Measurements from ENCODE around the gene TAOK2.
"Not testable (repeated sequence)": the region's sequence is repeated elsewhere in the genome, so short reads cannot be mapped to it uniquely, and the experiment has no call there.

The TAOK2 gene

DNA sequence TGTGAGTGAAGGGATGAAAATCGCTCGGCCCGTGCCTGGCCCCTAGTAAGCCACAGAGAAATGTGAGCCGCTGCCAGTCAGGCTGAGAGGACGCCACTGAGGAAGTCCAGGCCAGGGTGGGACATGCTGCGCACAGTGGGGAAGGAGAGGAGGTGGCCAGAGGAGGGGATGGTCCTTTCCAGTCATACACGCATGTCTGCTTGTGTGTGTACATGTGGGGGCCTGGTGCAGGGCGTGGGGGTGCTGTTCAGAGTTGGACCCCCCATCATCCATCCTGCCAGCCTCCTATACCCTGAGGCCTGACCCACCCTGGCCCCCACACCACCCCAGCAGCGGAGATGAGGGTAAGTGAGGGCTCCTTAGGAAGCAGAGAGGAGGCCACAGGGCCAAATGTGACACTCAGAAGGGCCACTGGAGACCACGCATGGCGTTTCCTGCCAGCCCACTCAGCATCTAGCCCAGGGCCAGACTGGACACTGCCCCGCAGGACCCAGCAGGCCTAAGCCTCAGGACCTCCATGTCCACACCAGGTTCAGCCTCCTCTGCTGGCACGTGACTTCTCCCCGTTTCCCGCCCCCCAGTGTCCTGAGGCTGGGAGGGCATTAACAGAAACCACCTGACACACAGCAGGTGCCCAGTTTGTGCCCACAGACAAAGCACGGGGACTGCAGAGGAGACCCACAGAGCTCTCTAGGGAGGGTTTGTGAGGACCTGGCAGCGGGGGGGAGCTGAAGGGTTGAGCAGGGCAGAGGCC lies 30.2 kb downstream of the TAOK2 start:
- DNase-seq (ENCODE audit: low spot score) = no peak

DNA sequence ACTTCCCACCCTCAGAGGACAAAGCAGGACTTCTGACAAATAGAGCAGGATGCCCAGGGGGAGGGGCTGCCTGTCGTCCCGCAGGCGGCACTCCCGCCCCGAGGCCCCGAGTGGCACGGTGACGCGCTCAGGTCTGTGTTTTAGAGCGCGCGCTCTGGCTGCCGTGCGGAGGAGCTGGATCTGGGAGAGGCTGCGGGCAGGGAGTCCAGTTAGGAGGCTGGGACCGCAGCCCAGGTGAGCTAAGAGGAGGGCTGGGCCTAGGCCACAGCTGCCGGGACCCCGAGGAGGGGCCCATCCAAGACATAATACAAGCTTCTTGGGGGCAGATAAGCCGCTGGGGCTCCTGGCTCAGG lies 30.7 kb downstream of the TAOK2 start:
- no peak for DNase-seq (ENCODE audit: low spot score)

DNA sequence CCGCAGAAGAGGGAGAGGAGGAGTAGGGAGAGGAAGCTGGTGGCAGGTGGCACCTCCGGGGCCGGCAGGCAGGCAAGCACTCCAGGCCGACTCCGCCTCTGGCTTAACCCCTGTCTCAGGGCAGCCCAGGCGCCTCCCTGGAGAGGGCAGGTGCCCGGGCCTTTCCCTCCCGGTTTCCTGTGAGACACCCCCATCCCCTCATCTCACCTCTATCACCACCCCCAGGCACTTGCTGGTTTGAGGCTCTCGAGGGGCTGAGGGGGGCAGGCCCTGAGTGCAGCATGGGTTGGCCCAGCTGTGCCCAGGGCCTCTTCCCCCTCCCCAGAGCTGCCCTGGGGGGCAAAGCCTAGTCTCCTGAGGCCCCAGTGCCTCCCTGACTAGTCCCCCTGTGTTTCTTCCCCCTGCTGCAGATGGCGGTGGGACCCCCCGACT lies 31.2 kb downstream of the TAOK2 start:
- no peak for DNase-seq (ENCODE audit: low spot score)

DNA sequence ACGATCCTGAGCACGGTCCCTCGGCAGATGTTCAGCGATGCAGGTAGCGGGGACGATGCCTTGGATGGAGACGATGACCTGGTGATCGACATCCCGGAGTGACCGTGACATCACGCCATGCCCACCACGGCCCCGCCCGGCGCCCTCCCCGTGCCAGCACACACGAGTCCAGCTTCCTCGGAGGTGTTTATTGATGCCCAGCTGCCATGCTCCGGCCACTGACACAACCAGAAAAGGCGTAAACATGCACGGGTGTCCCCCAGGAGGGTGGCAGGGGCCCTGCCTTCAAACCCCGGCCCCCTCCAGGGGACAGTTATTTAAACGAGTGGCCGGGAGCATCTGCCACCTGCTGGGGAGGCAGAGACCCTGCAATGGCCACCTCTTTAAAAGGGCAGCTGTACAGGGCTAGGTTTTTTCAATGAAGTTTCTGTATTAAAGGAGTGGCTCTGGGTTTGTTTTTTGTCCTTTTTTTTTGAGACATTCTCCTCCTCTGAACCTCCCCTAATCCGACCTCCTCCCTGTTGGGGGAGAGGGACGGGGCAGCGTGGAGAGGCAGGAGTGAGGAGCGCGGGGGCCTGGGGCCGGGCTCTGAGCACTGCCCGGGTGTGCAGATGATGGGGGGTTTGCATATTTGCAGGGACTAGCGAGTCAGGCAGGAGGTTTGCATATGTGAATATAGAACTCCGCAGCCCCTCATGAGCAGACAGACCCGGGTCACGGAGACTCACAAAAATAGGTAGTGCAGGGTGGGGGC lies 31.9 kb downstream of the TAOK2 start:
- peak; percentile 48 for DNase-seq (ENCODE audit: low spot score)

DNA sequence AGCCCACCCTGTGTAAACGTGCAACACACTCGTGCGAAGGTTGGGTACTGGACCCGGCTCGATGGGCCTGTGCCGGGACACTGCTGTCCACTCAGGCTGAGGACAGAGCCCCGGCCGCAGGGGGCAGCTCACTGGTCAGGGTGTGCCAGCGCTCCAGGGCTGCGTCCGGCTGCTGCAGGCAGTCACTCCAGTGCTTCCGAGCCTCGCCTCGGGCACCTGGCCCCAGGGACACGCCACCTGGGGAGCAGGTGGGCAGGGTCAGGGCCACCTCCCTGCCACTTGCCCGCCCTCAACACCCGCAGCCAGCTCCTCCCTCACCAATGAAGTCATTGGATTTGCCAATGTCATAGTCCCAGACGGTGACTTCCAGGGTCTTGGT lies 32.4 kb downstream of the TAOK2 start:
- no peak for DNase-seq (ENCODE audit: low spot score)

DNA sequence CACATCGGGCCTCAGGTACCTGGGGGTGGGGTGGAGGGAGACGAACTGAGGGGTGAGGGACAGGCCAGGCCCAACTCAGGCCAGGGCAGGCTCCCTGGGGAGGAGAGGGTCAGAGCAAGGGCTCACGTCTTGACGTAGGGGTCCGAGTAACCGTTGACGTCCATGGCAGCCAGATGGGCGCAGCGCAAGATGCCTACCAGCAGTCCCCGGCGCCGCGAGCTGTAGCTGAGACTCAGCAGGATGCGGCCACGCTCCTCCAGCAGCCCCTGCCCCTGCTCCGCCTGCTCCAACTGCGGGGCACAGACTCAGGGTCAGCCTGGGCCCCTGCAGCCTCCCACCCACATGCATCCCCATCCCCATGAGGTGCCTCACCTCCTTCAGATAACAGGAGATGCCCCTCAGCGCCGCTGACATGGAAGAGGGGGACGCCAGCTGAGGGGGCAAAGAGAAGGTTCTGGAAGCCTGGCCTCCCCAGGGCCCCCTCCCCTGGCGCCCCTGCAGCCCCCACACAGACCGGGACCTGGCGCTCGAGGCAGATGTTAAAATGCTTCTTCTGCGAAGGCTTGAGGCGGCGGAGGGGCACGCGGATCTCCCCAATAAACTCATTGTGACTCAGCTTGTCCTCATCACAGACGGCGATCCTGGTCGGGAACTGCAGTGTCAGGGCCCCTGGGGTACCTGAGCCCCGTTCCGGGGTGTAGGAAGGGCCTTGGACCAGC lies 33.1 kb downstream of the TAOK2 start:
- DNase-seq (ENCODE audit: low spot score) = no peak

DNA sequence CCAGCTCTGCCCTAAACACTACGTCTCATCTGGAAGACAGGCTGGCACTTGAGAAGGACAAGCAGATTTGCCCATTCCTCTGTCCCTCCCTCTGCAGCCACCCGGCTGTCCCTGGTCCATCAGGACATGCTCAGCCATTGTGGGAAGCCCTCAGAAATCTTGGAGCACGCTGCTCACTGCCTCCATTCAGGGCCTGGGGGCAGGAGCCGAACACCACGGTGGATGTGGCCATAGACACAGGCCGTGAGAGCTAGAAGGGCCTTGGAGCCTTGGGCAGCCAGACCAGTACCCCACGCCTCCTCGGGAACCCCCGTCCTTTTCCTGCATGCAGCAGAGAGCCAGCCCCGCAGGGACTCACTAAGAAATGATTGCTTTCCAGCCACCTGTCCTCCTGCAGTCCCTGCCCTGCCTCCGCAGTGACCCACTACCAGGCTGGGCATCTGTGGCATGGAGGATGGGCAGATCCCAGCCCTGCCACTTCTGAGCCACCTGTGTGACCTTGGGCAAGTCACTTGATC lies 33.8 kb downstream of the TAOK2 start:
- no peak for DNase-seq (ENCODE audit: low spot score)

DNA sequence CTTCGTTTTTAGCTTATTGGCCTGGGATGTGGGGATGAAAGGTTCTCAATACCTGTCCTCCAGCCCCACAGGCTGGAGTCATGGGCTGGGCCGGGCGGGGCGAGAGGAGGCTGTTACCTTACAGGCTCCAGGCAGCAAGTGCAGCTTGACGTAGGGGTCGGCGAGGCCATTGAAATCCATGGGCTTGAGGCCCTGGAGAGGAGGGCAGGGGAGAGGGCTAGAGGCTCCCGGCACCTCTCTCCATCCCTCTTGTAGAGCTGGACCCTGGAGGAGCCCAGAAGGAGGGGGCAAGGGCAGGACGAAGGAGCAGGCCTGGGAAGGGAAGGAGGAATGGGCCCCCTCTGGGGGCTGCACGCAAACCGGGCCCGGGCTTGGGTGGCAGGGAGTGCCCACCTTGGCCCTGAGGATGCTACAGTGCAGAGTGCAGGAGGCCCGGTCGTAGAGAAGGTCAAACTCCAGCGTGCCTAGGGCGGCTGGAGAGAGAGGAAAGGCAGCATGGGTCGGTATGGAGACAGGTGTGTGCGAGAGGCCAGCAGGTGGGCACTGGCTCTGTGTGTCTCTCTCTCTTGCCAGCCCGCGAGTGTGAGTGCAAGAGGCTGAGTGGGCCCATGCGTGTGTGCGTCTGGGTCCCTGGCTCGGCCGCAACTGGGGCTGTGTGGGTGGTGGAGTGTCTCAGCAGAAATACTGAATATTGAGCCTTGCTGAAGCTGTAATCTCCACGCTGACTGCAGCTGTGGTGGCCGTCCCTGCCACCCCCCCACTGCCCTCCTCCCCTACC lies 35.6 kb downstream of the TAOK2 start:
- DNase-seq (ENCODE audit: low spot score) = no peak

DNA sequence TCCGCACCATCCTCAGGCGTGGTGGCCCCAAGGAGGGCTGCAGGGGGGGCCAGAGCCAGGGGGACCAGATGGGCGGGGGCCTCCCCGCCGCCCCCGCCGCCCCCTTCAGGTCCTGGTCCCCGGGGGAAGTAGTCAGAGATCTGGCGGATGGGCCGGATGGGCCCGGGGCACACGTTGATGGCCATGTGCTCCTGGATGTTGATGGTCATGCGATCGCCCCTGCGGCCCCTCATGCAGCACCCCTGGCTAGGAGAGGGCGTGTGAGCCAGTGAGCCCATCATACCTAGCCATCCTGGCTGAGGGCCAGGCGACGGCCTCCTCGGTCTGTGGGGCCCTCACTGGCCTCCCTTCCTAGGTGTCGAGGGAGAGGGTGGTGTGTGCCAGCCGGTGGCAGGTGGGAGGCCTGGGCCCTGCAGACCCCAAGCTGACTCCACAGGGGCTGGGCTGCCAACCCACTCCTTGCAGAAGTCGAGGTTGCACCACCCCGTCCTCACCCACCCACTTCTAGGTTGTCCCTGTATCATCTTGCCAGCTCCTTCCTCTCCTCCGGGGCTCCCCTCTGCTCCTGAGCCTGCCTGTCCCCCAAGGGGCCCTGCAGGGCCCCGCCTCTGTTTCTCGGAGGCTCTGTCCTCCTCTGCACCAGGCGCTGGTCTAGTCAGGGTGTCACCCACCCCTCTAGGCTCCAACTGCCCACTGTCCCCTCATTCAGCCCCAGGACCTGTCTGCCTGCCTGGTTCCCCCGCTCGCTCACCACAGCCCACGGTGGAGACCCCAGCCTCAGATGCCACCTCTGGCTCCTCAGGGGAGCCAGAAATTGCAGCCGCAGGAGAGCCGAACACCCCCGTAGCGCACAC lies 36.5 kb downstream of the TAOK2 start:
- DNase-seq (ENCODE audit: low spot score) = no peak

DNA sequence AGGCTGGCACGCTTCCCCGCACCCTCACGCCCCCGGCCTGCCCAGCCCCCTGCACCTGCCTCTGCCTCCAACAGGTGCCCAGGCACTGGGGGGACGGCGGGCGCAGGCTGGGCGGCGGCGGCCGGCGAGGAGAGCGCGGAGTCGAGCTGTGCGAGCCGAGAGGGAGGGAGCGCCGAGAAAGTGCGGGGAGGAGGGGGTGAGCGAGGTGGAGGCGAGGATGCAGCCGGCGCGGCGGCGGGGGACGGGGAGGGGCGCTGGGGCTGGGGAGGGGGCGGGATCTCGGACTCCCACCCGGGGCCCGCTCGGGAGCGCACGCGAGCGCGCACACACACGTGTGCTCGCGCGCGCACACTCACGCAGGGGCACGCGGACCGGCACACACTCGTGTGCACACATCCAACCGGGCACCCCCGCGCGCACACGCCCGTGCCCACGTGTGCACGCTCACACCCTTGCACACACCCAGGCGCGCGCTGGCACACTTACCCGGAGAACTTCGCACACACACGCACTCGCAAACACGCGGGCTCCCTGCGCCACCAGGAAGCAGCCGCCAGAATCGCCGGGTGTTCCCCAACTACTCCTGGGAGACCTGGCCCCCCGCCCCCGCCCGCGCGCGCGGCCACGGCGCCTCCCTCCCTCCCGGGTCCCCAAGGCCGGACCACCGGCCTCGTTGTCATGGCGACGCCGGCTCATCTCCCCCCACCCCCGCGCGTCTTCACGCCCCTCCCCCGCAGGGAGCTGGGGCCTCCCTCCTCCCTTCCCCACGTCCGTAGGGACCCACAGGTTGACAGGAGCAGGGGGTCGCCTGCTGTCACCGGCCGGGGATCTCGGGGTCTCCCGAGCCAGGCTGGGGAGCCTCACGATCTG lies 37.4 kb downstream of the TAOK2 start, which contains the start of gene DOC2A:
DOC2A (minus strand) TSS at position 184 of the 870 bp plus-strand sequence. CDS start 805 bp downstream, outside the sequence.
- DNase-seq (ENCODE audit: low spot score) = no peak

DNA sequence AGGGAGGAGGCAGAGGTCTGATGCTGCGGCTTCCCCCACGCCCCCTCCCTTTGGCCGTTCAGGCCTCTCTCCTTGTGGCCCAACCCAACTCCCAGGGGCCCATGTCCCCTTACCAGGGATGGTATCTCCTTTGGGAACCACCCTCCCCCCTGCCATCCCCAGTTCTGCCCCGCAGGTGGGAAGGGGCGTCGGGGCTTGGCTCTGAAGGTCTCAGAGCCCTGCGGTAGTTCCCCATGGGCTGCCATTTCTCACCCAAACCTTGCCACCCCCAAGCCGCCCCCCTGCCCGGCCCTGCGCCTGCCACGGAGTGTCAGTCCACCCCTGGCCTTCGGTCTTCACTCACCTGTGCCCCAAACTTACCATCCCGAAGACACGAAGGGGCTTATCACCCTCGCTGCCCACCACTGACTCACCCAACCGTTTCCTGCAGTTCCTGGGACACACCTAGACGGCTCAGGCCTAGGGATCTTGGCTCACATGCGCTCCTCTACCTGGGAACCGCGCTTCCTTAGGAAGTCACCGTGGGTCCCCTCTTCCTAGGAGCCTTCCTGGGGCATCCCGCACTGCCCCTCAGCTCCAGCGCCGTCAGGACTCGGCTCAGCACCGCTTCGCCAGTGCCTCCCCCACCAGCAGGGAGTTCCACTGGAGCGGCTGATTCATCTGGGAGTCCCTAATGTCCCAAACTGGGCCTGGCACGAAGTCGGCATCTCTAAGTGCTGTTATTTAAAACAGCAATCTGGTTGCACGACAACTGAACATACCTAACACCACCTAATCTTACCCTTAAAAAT lies 38.2 kb downstream of the TAOK2 start:
- no peak for DNase-seq (ENCODE audit: low spot score)

DNA sequence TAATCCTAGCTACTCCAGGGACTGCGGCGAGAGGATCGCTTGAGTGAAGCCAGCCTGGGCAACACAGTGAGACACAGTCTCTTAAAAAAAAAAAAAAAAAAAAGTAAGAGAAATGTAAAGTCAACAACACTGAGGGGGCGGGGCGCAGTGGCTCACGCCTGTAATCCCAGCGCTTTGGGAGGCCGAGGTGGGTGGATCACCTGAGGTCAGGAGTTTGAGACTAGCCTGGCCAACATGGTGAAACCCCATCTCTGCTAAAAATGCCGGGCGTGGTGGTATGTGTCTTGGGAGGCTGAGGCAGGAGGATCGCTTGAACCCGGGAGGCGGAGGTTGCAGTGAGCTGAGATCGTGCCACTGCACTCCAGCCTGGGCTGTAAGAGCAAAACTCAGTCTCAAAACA lies 38.9 kb downstream of the TAOK2 start:
- not testable (repeated sequence) for DNase-seq (ENCODE audit: low spot score)

DNA sequence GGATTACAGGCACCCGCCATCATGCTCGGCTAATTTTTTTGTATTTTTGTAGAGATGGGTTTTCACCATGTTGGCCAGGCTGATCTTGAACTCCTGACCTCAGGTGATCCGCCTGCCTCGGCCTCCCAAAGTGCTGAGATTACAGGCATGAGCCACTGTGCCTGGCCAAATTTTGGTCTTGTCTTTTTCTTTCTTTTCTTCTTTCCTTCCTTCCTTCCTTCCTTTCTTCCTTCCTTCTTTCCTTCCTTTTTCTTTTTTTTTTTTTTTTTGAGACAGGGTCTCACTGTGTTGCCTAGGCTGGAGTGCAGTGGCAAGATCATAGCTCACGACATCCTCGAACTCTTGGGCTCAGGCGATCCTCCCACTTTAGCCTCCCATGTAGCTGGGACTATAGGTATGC lies 41.8 kb downstream of the TAOK2 start:
- not testable (repeated sequence) for DNase-seq (ENCODE audit: low spot score)

DNA sequence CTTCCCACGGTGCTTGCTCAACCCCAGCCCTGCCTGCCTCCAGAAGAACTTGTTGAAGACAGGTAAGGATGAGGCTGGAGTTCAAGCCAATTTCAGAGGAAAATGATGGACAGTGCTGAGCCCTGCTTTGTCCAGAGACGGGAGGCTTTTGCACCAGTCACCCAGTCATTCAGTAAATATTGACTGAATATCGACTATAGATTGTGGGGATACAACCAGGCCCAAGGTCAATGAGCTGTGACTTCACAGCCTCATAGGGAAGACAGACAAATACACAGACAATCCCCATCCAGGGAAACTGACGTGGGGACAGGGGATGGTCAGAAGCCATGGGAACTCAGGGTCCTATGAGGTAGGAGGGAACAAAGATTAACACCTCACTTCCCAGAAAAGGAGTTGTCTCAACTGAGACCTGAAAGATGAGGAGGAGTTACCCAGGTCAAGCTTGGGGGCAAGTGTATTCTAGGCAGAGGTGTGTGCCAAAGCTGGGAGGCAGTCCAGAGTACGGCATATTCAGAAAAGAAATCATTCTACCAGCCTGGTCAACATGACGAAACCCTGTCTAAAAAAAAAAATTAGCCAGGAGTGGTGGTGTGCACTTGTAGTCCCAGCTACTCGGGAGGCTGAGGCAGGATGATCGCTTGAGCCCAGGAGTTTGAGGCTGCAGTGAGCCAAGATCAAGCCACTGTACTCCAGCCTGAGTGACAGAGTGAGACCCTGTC lies 43.0 kb downstream of the TAOK2 start:
- DNase-seq (ENCODE audit: low spot score) = no peak

DNA sequence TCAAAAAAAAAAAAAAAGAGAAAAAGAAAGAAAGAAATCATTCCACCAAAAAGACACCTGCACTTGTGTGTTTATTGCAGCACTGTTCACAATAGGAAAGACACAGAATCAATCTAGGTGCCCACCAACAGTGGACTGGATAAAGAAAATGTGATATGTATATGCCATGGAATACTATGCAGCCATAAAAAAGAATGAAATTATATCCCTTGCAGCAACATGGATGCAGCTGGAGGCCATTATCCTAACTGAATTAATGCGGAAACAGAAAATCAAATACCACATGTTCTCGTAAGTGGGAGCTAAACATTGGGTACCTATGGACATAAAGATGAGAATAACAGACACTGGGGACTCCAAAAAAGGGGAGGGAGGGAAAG lies 43.6 kb downstream of the TAOK2 start:
- no peak for DNase-seq (ENCODE audit: low spot score)

DNA sequence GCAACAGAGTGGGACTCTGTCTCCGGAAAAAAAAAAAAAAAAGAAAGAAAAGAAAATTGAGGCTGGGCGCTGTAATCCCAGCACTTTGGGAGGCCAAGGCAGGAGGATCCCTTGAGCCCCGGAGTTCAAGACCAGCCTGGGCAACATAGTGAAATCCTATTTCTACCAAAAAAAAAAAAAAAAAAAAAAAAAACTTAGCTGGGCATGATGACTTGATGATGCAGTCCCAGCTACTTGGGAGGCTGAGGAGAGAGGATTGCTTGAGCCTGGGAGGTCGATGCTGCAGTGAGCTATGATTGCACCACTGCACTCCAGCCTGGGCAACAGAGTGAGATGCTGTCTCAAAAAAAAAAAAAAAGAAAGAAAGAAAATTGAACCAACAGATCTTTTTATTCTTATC lies 44.3 kb downstream of the TAOK2 start:
- not testable (repeated sequence) for DNase-seq (ENCODE audit: low spot score)

DNA sequence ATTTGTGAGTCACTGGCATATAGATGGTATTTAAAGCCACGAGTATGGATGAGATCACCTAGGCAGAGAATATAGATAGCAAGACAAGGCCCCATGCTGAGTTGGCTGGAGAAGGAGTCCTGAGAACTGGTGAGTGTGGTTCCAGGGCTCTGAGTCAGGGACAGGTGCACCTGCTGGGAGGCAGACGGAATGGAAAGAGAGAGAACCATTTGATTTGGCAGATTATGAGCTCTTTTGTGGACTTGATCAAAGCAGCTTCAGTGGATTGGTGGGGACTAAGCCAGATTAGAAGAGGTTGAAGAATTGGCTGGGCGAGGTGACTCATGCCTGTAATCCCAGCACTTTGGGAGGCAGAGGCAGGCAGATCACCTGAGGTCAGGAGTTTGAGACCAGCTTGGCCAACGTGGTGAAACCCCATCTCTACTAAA lies 45.1 kb downstream of the TAOK2 start:
- peak; percentile 51 for DNase-seq (ENCODE audit: low spot score)

DNA sequence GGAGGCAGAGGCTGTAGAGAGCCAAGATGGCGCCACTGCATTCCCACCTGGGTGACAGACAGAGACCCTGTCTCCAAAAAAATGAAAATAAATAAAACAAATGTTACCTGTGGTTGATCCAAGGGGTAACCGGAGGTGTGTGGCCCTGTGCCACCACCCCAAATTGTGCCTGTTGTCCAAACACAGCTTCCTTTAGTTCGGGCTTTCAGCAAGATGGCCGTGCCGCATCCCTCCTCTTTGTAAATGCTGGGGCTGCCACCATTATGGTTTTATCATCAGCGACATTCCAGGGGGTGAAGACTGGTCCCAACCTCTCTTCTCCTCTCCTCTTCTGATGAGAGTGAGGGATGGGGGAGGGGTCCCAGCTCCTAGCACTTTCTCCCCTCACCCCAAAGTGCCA lies 49.2 kb downstream of the TAOK2 start, which contains the start of gene C16orf92:
C16orf92 (plus strand) TSS at position 312 of the 400 bp plus-strand sequence. CDS start 143 bp downstream, outside the sequence.
- DNase-seq (ENCODE audit: low spot score) = no peak

Data from kidney tubule cell (primary cell).